IMR-90 (cell line): Measurements from ENCODE around the gene ELAC1. TPM values are rescaled to one million over a fixed set of nuclear protein-coding genes. Genes with fewer than 3 reads are reported as not detected.

Experiments
- ATAC-seq: fragments of 200-7000 bp; cut with Tn5 transposase; 2 replicates; pipeline ENCODE4 v1.9.1; 2020; ENCODE audit warnings: low read depth, mild to moderate bottlenecking, moderate library complexity
- BruUV-seq: library from RNA; stranded (reverse); fragments of 400-500 nt; replicated peaks from 2 replicates; lab custom pipeline; 2021; lab: Mats Ljungman, UMichigan
- CTCF ChIA-PET: fragments of 300-600 bp; formaldehyde crosslinking; extraction: SDS; loops from one replicate; lab custom pipeline; 2021; ENCODE audit warnings: antibody characterized with exemption; lab: Yijun Ruan, JAX
- POLR2A ChIA-PET: fragments of 300-600 bp; sonication (Branson Sonifier 250); formaldehyde crosslinking; loops from one replicate; lab custom pipeline; 2022; ENCODE audit warnings: antibody characterized with exemption; ENCODE audit not compliant: unreplicated experiment; lab: Charles Lee
- DNase-seq: peaks from one replicate; pipeline ENCODE4 v3.0.0; 2013
- H2AFZ ChIP-seq: replicated peaks from 2 replicates; pipeline ENCODE3; 2013; ENCODE audit warnings: low read length, mild to moderate bottlenecking; ENCODE audit not compliant: poor library complexity
- H2AK5ac ChIP-seq: 2 replicates; pipeline ENCODE4 v1.6.1; 2013; ENCODE audit warnings: low read depth, low read length, inconsistent platforms
- H2AK9ac ChIP-seq: replicated peaks from 2 replicates; pipeline ENCODE3; 2013; ENCODE audit warnings: mild to moderate bottlenecking, low read depth, low read length, moderate library complexity; ENCODE audit not compliant: poor library complexity
- H2BK120ac ChIP-seq: 2 replicates; pipeline ENCODE4 v1.6.1; 2013; ENCODE audit warnings: low read depth, low read length, inconsistent platforms
- H2BK15ac ChIP-seq: 3 replicates; pipeline ENCODE4 v1.6.1; 2013; ENCODE audit warnings: low read depth, low read length, inconsistent platforms
- H2BK20ac ChIP-seq: 2 replicates; pipeline ENCODE4 v1.6.1; 2013; ENCODE audit warnings: low read depth, mild to moderate bottlenecking, inconsistent platforms, low read length, moderate library complexity
- H2BK5ac ChIP-seq: 2 replicates; pipeline ENCODE4 v1.6.1; 2013; ENCODE audit warnings: mild to moderate bottlenecking, low read depth, low read length, inconsistent platforms; ENCODE audit not compliant: poor library complexity, severe bottlenecking
- H3K14ac ChIP-seq: replicated peaks from 2 replicates; pipeline ENCODE4 v1.6.1; 2013; ENCODE audit warnings: low read depth, low read length, inconsistent platforms
- H3K18ac ChIP-seq: 2 replicates; pipeline ENCODE4 v1.6.1; 2013; ENCODE audit warnings: low read depth, low read length, control low read depth
- H3K23ac ChIP-seq: 2 replicates; pipeline ENCODE4 v1.6.1; 2013; ENCODE audit warnings: low read depth, low read length, inconsistent platforms
- H3K27ac ChIP-seq: 2 replicates; pipeline ENCODE4 v1.5.1; 2013; ENCODE audit warnings: mild to moderate bottlenecking, control low read depth, low read length; ENCODE audit not compliant: insufficient read depth
- H3K27me3 ChIP-seq: 2 replicates; pipeline ENCODE4 v1.6.1; 2013; ENCODE audit warnings: low read length; ENCODE audit not compliant: control insufficient read depth, insufficient read depth
- H3K36me3 ChIP-seq: 2 replicates; pipeline ENCODE4 v1.6.1; 2013; ENCODE audit warnings: low read length, mixed read lengths; ENCODE audit not compliant: control insufficient read depth, insufficient read depth
- H3K4ac ChIP-seq: 2 replicates; pipeline ENCODE4 v1.6.1; 2013; ENCODE audit warnings: low read depth, low read length, inconsistent platforms
- H3K4me1 ChIP-seq: 2 replicates; pipeline ENCODE4 v1.6.1; 2013; ENCODE audit warnings: low read length, mixed read lengths; ENCODE audit not compliant: control insufficient read depth, insufficient read depth
- H3K4me2 ChIP-seq: 2 replicates; pipeline ENCODE4 v1.6.1; 2013; ENCODE audit warnings: low read depth, mild to moderate bottlenecking, control low read depth, low read length, moderate library complexity
- H3K4me3 ChIP-seq: 2 replicates; pipeline ENCODE4 v1.5.1; 2013; ENCODE audit warnings: low read depth, mild to moderate bottlenecking, control low read depth, low read length, moderate library complexity; ENCODE audit not compliant: insufficient read depth
- H3K56ac ChIP-seq: 2 replicates; pipeline ENCODE4 v1.6.1; 2013; ENCODE audit warnings: low read length, inconsistent platforms; ENCODE audit not compliant: insufficient read depth; ENCODE audit errors: extremely low read depth
- H3K79me1 ChIP-seq, 2 experiments: 2 replicates each; pipeline ENCODE4 v1.6.1; 2013; ENCODE audit warnings: low read length in 2 of 2, inconsistent platforms in 1 of 2, low read depth in 1 of 2
- H3K9ac ChIP-seq: 2 replicates; pipeline ENCODE4 v1.6.1; 2013; ENCODE audit warnings: low read depth, low read length, control low read depth
- H3K9me1 ChIP-seq: 2 replicates; pipeline ENCODE4 v1.6.1; 2013; ENCODE audit warnings: low read length, inconsistent platforms; ENCODE audit not compliant: insufficient read depth
- H3K9me3 ChIP-seq: 2 replicates; pipeline ENCODE4 v1.6.1; 2013; ENCODE audit warnings: low read length; ENCODE audit not compliant: control insufficient read depth, insufficient read depth
- H4K20me1 ChIP-seq: 2 replicates; pipeline ENCODE4 v1.6.1; 2013; ENCODE audit warnings: low read length, inconsistent platforms; ENCODE audit not compliant: insufficient read depth
- H4K5ac ChIP-seq: 2 replicates; pipeline ENCODE4 v1.6.1; 2013; ENCODE audit warnings: mild to moderate bottlenecking, low read depth, low read length, control low read depth
- H4K8ac ChIP-seq, 2 experiments: 2 replicates each; pipeline ENCODE4 v1.6.1; 2013; ENCODE audit warnings: low read depth in 2 of 2, low read length in 2 of 2, control low read depth in 1 of 2, inconsistent platforms in 1 of 2
- H4K91ac ChIP-seq: 2 replicates; pipeline ENCODE4 v1.6.1; 2013; ENCODE audit warnings: low read depth, low read length, inconsistent platforms; ENCODE audit not compliant: insufficient read depth
- MAZ ChIP-seq: IDR thresholded peaks from 2 replicates; pipeline ENCODE4 v1.6.1; 2012; ENCODE audit warnings: low read depth, mild to moderate bottlenecking, low read length, improper control_type of control experiment, moderate library complexity, borderline replicate concordance
- WGBS, 2 experiments: methylation state at CpG; one replicate each; pipeline versions ENCODE4 v1.1.5 to v1.1.7; 2013; ENCODE audit warnings: missing lambda C conversion rate in 2 of 2; ENCODE audit not compliant: insufficient read length in 1 of 2; ENCODE audit errors: extremely low coverage in 2 of 2; 5-methylcytosine and 5-hydroxymethylcytosine counted together
- dilution Hi-C: fragments of 300-500 bp; cut with HindIII; formaldehyde crosslinking; loops from one replicate; pipeline ENCODE4 v1.14.3; 2018; ENCODE audit warnings: low sequenced_read_pairs; ENCODE audit not compliant: unreplicated experiment
- in situ Hi-C: fragments of 300-500 bp; cut with MboI; formaldehyde crosslinking; loops from 3 replicates; pipeline ENCODE4 v1.14.3; 2019; ENCODE audit warnings: low sequenced_read_pairs, inconsistent platforms, mixed read lengths
- intact Hi-C: fragments of 100-400 bp; cut with micrococcal nuclease; formaldehyde crosslinking; loops from 2 replicates; pipeline ENCODE4 v1.10.0; 2022
- polyA plus RNA-seq, 3 experiments: library from polyadenylated mRNA; depleted of rRNA; stranded (reverse); fragments of >200 nt; gene quantifications; 2 replicates each; pipeline ENCODE4 v1.2.3, GENCODE V29; 2012; ENCODE audit warnings: low replicate concordance in 1 of 3
- total RNA-seq: library from RNA; depleted of rRNA; stranded (reverse); fragments of >200 nt; gene quantifications from 2 replicates; pipeline ENCODE4 v1.2.3, GENCODE V29; 2012
- TF ChIP-seq, protein P1 (sequence below): conservative IDR thresholded peaks from 2 replicates; pipeline ENCODE4 v1.5.1; 2012; ENCODE audit warnings: mild to moderate bottlenecking, low read depth, low read length, improper control_type of control experiment

Gene ELAC1
- total and polyA plus RNA-seq, 2 of the 4 experiments (the other 2 are of a cell fraction), result 5.2 to 8.4 TPM

DNA sequence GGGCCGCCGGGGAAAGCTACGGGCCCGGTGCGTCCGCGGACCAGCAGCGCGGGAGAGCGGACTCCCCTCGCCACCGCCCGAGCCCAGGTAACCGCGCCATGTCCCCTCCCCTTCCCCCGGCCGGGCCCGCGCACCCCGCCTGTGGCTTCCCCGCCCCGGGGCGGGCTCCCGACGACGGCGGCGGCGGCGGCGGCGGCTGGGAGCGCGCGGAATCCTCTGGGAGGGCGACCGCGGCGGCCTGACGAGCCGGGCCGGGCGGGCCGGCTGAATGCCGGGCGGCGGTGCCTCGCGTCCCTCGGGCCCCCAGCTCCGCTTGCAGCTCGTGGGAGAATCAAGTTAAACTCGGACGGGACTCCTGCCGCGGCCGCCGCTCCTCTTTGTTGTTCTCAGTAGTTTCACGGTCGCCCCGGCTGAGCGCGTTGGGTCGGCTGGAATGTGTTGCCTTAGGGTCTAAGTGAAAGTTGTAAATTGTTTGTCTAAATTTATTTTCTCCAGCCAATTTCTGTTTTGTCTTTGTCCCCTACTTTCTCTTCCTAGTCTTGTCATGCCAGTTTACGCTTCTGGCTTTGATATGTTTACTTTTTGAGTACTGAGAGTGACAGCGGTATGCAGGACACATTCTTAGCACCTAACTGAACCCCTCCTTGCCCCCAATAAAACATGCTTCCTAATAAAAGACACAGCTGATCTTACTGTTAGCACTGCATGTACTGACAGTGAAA is 62.9 kb downstream of the ELAC1 start:
- Histone ChIP-seq H3K4ac (peak overlapping the region; percentile 11; the same call in 1 of the 2 replicates), H3K56ac (peak overlapping the region; percentile 8; the same call in 1 of the 2 replicates), H4K91ac (no peak overlapping the region), H3K18ac (no peak overlapping the region), H4K20me1 (peaks cover 46% of the 10 kb centered on the region), H3K9me3 (no peaks in the 10 kb centered on the region), H2BK20ac (no peak overlapping the region), H3K23ac (peak overlapping the region; percentile 83), H2BK5ac (peak overlapping the region; percentile 94), H2BK120ac (no peak overlapping the region), H3K9me1 (peaks cover 11% of the 10 kb centered on the region), H3K36me3 (peaks cover 5% of the 10 kb centered on the region), H2AK9ac (peak overlapping the region; percentile 97), H4K8ac (peak overlapping the region in 1 of 2 experiments; percentile 85; a peak in 1 of 4 replicates), H3K27me3 (no peaks in the 10 kb centered on the region), H3K4me3 (peak overlapping the region; percentile 78), H2AFZ (peak overlapping the region; percentile 97), H3K27ac (peak overlapping the region; percentile 62), H2AK5ac (no peak overlapping the region), H3K4me1 (peaks cover 8% of the 10 kb centered on the region), H3K9ac (peak overlapping the region; percentile 83), H4K5ac (no peak overlapping the region), H2BK15ac (no peak overlapping the region), H3K14ac (peak overlapping the region; percentile 55), H3K79me1 (peaks cover 29 to 51% of the 10 kb centered on the region in 2 experiments), H3K4me2 (peak overlapping the region; percentile 95)
- intact Hi-C loops (loop anchor here (2.0 to 5.0 kb wide), 4 partner anchors 62 to 213 kb away; partner anchors contain the start of genes ELAC1, ME2 and MEX3C), dilution Hi-C loops (no loop called here), in situ Hi-C loops (loop anchor here (25.0 kb wide), 1 partner anchor 743 kb away; the partner anchor contains the start of genes CXXC1 and MBD1)
- ChIA-PET POLR2A (no interaction called here), CTCF (interaction anchor here (1.1 kb wide), 1 partner anchor 21 kb away, joined by 3 read pairs; no protein-coding TSS in a partner anchor)
- no TSS peak for BruUV-seq
- DNase-seq, result peak; percentile 26
- TF ChIP-seq MAZ, result peak; percentile 56; the same call in 1 of the 2 replicates
- TF ChIP-seq, protein P1, sequence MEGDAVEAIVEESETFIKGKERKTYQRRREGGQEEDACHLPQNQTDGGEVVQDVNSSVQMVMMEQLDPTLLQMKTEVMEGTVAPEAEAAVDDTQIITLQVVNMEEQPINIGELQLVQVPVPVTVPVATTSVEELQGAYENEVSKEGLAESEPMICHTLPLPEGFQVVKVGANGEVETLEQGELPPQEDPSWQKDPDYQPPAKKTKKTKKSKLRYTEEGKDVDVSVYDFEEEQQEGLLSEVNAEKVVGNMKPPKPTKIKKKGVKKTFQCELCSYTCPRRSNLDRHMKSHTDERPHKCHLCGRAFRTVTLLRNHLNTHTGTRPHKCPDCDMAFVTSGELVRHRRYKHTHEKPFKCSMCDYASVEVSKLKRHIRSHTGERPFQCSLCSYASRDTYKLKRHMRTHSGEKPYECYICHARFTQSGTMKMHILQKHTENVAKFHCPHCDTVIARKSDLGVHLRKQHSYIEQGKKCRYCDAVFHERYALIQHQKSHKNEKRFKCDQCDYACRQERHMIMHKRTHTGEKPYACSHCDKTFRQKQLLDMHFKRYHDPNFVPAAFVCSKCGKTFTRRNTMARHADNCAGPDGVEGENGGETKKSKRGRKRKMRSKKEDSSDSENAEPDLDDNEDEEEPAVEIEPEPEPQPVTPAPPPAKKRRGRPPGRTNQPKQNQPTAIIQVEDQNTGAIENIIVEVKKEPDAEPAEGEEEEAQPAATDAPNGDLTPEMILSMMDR, result no peak
- no CpG with 5 or more reads among the region's 66 CpGs for WGBS, 2 experiments
- peak; percentile 75 for ATAC-seq
